Measurements from ENCODE around the gene RBCK1.
"Not testable (repeated sequence)": the region's sequence is repeated elsewhere in the genome, so short reads cannot be mapped to it uniquely, and the experiment has no call there.

The RBCK1 gene

GRCh38 chr20:445514-446336, 37.6 kb downstream of the RBCK1 start:
- H4K20me1 ChIP-seq (ENCODE audit: insufficient read depth, low read length): no peaks in the 10 kb centered on the region
- H3K9ac ChIP-seq (ENCODE audit: low read length): no peak overlapping the region

GRCh38 chr20:452021-452420, 43.9 kb downstream of the RBCK1 start:
- not testable (repeated sequence) for H3K9me2 ChIP-seq (replicated peaks; ENCODE audit: insufficient read depth, low read length); H3K4me2 ChIP-seq (ENCODE audit: low read depth, low read length); H3K4me1 ChIP-seq (ENCODE audit: low read length); H3K4me3 ChIP-seq (ENCODE audit: low read length); H2AFZ ChIP-seq (ENCODE audit: low read length); H3K27ac ChIP-seq (ENCODE audit: low read length); H3K36me3 ChIP-seq (replicated peaks; ENCODE audit: insufficient read depth, low read length); H4K20me1 ChIP-seq (ENCODE audit: insufficient read depth, low read length); H3K9me3 ChIP-seq (replicated peaks; ENCODE audit: insufficient read depth, low read length); H3K27me3 ChIP-seq (replicated peaks; ENCODE audit: insufficient read depth, low read length); H3F3A ChIP-seq (ENCODE audit: insufficient read depth, low read length); H3K9ac ChIP-seq (ENCODE audit: low read length); DNase-seq
- H3K79me2 ChIP-seq (ENCODE audit: low read length): peaks cover 72% of the 10 kb centered on the region

More at GRCh38 chr20:445514-446336, 37.6 kb downstream of the RBCK1 start:
- no peaks in the 10 kb centered on the region for H3K9me3 ChIP-seq (replicated peaks; ENCODE audit: insufficient read depth, low read length)
- H3F3A ChIP-seq (ENCODE audit: insufficient read depth, low read length): no peaks in the 10 kb centered on the region
- H3K27ac ChIP-seq (ENCODE audit: low read length): no peak overlapping the region
- H2AFZ ChIP-seq (ENCODE audit: low read length): no peak overlapping the region
- no peak overlapping the region for H3K4me2 ChIP-seq (ENCODE audit: low read depth, low read length)
- no peak overlapping the region for H3K4me3 ChIP-seq (ENCODE audit: low read length)
- no peaks in the 10 kb centered on the region for H3K9me2 ChIP-seq (replicated peaks; ENCODE audit: insufficient read depth, low read length)
- TF ChIP-seq EZH2phosphoT487 (IDR thresholded peaks at IDR 0.05; ENCODE audit: low read length): no peak
- no peak for TF ChIP-seq CTCF (IDR thresholded peaks at IDR 0.05; ENCODE audit: low read length)
- TF ChIP-seq EZH2 (optimal IDR thresholded peaks at IDR 0.05; ENCODE audit: low read depth, low read length): no peak
- H3K4me1 ChIP-seq (ENCODE audit: low read length): no peaks in the 10 kb centered on the region
- no peak for DNase-seq
- peaks cover 10% of the 10 kb centered on the region; the same call in 1 of the 2 replicates for H3K36me3 ChIP-seq (replicated peaks; ENCODE audit: insufficient read depth, low read length)
- H3K27me3 ChIP-seq (replicated peaks; ENCODE audit: insufficient read depth, low read length): no peaks in the 10 kb centered on the region
- peaks cover 41% of the 10 kb centered on the region for H3K79me2 ChIP-seq (ENCODE audit: low read length)

GRCh38 chr20:454951-455350, 46.9 kb downstream of the RBCK1 start:
- no peaks in the 10 kb centered on the region for H3K9me2 ChIP-seq (replicated peaks; ENCODE audit: insufficient read depth, low read length)
- no peaks in the 10 kb centered on the region for H3K27me3 ChIP-seq (replicated peaks; ENCODE audit: insufficient read depth, low read length)
- H2AFZ ChIP-seq (ENCODE audit: low read length): no peak overlapping the region
- H3K9ac ChIP-seq (ENCODE audit: low read length): no peak overlapping the region
- DNase-seq: no peak
- TF ChIP-seq EZH2 (optimal IDR thresholded peaks at IDR 0.05; ENCODE audit: low read depth, low read length) (no peak), CTCF (IDR thresholded peaks at IDR 0.05; ENCODE audit: low read length) (no peak), EZH2phosphoT487 (IDR thresholded peaks at IDR 0.05; ENCODE audit: low read length) (no peak)
- no peaks in the 10 kb centered on the region for H3K36me3 ChIP-seq (replicated peaks; ENCODE audit: insufficient read depth, low read length)
- no peaks in the 10 kb centered on the region for H3K9me3 ChIP-seq (replicated peaks; ENCODE audit: insufficient read depth, low read length)
- H3K4me1 ChIP-seq (ENCODE audit: low read length): no peaks in the 10 kb centered on the region
- no peaks in the 10 kb centered on the region for H3F3A ChIP-seq (ENCODE audit: insufficient read depth, low read length)
- no peak overlapping the region for H3K27ac ChIP-seq (ENCODE audit: low read length)
- peaks cover 6% of the 10 kb centered on the region; the same call in 1 of the 2 replicates for H4K20me1 ChIP-seq (ENCODE audit: insufficient read depth, low read length)
- H3K4me3 ChIP-seq (ENCODE audit: low read length): no peak overlapping the region
- H3K4me2 ChIP-seq (ENCODE audit: low read depth, low read length): no peak overlapping the region
- peaks cover 82% of the 10 kb centered on the region for H3K79me2 ChIP-seq (ENCODE audit: low read length)

- Histone ChIP-seq H3K27me3 (replicated peaks; ENCODE audit: insufficient read depth, low read length) (no peaks in the 10 kb centered on the region), H2AFZ (ENCODE audit: low read length) (no peak overlapping the region), H4K20me1 (ENCODE audit: insufficient read depth, low read length) (peaks cover 9% of the 10 kb centered on the region; the same call in 1 of the 2 replicates), H3K9me3 (replicated peaks; ENCODE audit: insufficient read depth, low read length) (no peaks in the 10 kb centered on the region), H3K79me2 (ENCODE audit: low read length) (peaks cover 71% of the 10 kb centered on the region), H3K36me3 (replicated peaks; ENCODE audit: insufficient read depth, low read length) (no peaks in the 10 kb centered on the region), H3K4me1 (ENCODE audit: low read length) (peaks cover 11% of the 10 kb centered on the region; the same call in 1 of the 2 replicates), H3K27ac (ENCODE audit: low read length) (no peak overlapping the region), H3K9me2 (replicated peaks; ENCODE audit: insufficient read depth, low read length) (no peaks in the 10 kb centered on the region), H3K4me3 (ENCODE audit: low read length) (no peak overlapping the region), H3K9ac (ENCODE audit: low read length) (no peak overlapping the region), H3F3A (ENCODE audit: insufficient read depth, low read length) (peaks cover 14% of the 10 kb centered on the region), H3K4me2 (ENCODE audit: low read depth, low read length) (no peak overlapping the region)
- no peak for TF ChIP-seq EZH2phosphoT487 (IDR thresholded peaks at IDR 0.05; ENCODE audit: low read length)
- no peak for TF ChIP-seq EZH2 (optimal IDR thresholded peaks at IDR 0.05; ENCODE audit: low read depth, low read length)
- no peak for TF ChIP-seq CTCF (IDR thresholded peaks at IDR 0.05; ENCODE audit: low read length)
- DNase-seq: no peak
These were observed 50.7 kb downstream of the RBCK1 start for GRCh38 chr20:458776-459175.
